ENCODE data around the gene INPP4A. TPM values are rescaled to one million over a fixed set of nuclear protein-coding genes. Genes with fewer than 3 reads are reported as not detected.

The INPP4A gene
- polyA plus RNA-seq, 1 experiment = 12.9 TPM

GRCh38 chr2:98582523-98582922 lies 137.9 kb downstream of the INPP4A start:
- no peak for TF ChIP-seq CTCF (IDR thresholded peaks at IDR 0.05; ENCODE audit: low read depth, low read length)
- Histone ChIP-seq H3K9me3 (ENCODE audit: control insufficient read depth, insufficient read depth, low read length) (no peaks in the 10 kb centered on the region), H3K27ac (ENCODE audit: low read depth, low read length) (no peak overlapping the region), H3K4me3 (ENCODE audit: low read depth, low read length) (no peak overlapping the region), H3K27me3 (ENCODE audit: control insufficient read depth, insufficient read depth, low read length) (no peaks in the 10 kb centered on the region)
- CTCF ChIA-PET = no interaction called here
- no peak for DNase-seq (ENCODE audit: low read depth, low spot score)
- POLR2A ChIA-PET = no interaction called here

GRCh38 chr2:98583276-98583675 lies 138.6 kb downstream of the INPP4A start:
- H3K9me3 ChIP-seq (ENCODE audit: control insufficient read depth, insufficient read depth, low read length) = no peaks in the 10 kb centered on the region
- ChIA-PET CTCF (no interaction called here), POLR2A (no interaction called here)
- H3K27ac ChIP-seq (ENCODE audit: low read depth, low read length) = no peak overlapping the region
- no peak overlapping the region for H3K4me3 ChIP-seq (ENCODE audit: low read depth, low read length)
- H3K27me3 ChIP-seq (ENCODE audit: control insufficient read depth, insufficient read depth, low read length) = no peaks in the 10 kb centered on the region
- TF ChIP-seq CTCF (IDR thresholded peaks at IDR 0.05; ENCODE audit: low read depth, low read length) = no peak
- DNase-seq (ENCODE audit: low read depth, low spot score) = no peak

GRCh38 chr2:98583816-98584618 lies 139.4 kb downstream of the INPP4A start:
- POLR2A ChIA-PET = no interaction called here
- CTCF ChIA-PET = no interaction called here

GRCh38 chr2:98585386-98585785 lies 140.7 kb downstream of the INPP4A start:
- H3K27ac ChIP-seq (ENCODE audit: low read depth, low read length) = no peak overlapping the region
- no peak overlapping the region for H3K4me3 ChIP-seq (ENCODE audit: low read depth, low read length)
- no peaks in the 10 kb centered on the region for H3K27me3 ChIP-seq (ENCODE audit: control insufficient read depth, insufficient read depth, low read length)
- DNase-seq (ENCODE audit: low read depth, low spot score) = no peak
- POLR2A ChIA-PET = no interaction called here
- CTCF ChIA-PET = interaction anchor here (1.7 kb wide), 1 partner anchor 16 kb away, joined by 5 read pairs; no protein-coding TSS in a partner anchor
- no peak for TF ChIP-seq CTCF (IDR thresholded peaks at IDR 0.05; ENCODE audit: low read depth, low read length)
- H3K9me3 ChIP-seq (ENCODE audit: control insufficient read depth, insufficient read depth, low read length) = no peaks in the 10 kb centered on the region

More at GRCh38 chr2:98583816-98584618, 139.4 kb downstream of the INPP4A start:
- no peak overlapping the region for H3K4me3 ChIP-seq (ENCODE audit: low read depth, low read length)
- H3K27me3 ChIP-seq (ENCODE audit: control insufficient read depth, insufficient read depth, low read length) = no peaks in the 10 kb centered on the region
- H3K27ac ChIP-seq (ENCODE audit: low read depth, low read length) = no peak overlapping the region
- H3K9me3 ChIP-seq (ENCODE audit: control insufficient read depth, insufficient read depth, low read length) = no peaks in the 10 kb centered on the region
- no peak for DNase-seq (ENCODE audit: low read depth, low spot score)
- TF ChIP-seq CTCF (IDR thresholded peaks at IDR 0.05; ENCODE audit: low read depth, low read length) = no peak

GRCh38 chr2:98586551-98587140 lies 142.0 kb downstream of the INPP4A start:
- TF ChIP-seq CTCF (IDR thresholded peaks at IDR 0.05; ENCODE audit: low read depth, low read length) = no peak
- ChIA-PET CTCF (interaction anchor here (1.7 kb wide), 1 partner anchor 15 kb away, joined by 5 read pairs; no protein-coding TSS in a partner anchor), POLR2A (no interaction called here)
- DNase-seq (ENCODE audit: low read depth, low spot score) = no peak
- no peak overlapping the region for H3K4me3 ChIP-seq (ENCODE audit: low read depth, low read length)
- no peak overlapping the region for H3K27ac ChIP-seq (ENCODE audit: low read depth, low read length)
- no peaks in the 10 kb centered on the region for H3K27me3 ChIP-seq (ENCODE audit: control insufficient read depth, insufficient read depth, low read length)
- H3K9me3 ChIP-seq (ENCODE audit: control insufficient read depth, insufficient read depth, low read length) = no peaks in the 10 kb centered on the region

Measured in AG04450 (cell line).